Mesodermal cell (in vitro differentiated cells): Measurements from ENCODE around the gene CD58.
"Not testable (repeated sequence)": the region's sequence is repeated elsewhere in the genome, so short reads cannot be mapped to it uniquely, and the experiment has no call there.

Experiments
- H3K27ac ChIP-seq: 2 replicates; pipeline ENCODE4 v1.7.0; 2013; ENCODE audit warnings: mild to moderate bottlenecking, low read depth, low read length, moderate library complexity; ENCODE audit not compliant: severe bottlenecking
- H3K36me3 ChIP-seq: 2 replicates; pipeline ENCODE4 v1.7.1; 2013; ENCODE audit warnings: mild to moderate bottlenecking, low read length, moderate library complexity; ENCODE audit not compliant: control insufficient read depth, insufficient read depth
- H3K4me1 ChIP-seq: one replicate; pipeline ENCODE4 v1.7.1; 2013; ENCODE audit warnings: mild to moderate bottlenecking, low read length; ENCODE audit not compliant: insufficient read depth, control insufficient read depth, poor library complexity, severe bottlenecking
- H3K4me3 ChIP-seq: 2 replicates; pipeline ENCODE4 v1.7.0; 2013; ENCODE audit warnings: low read length, control low read depth, mild to moderate bottlenecking; ENCODE audit not compliant: insufficient read depth, poor library complexity, severe bottlenecking; ENCODE audit errors: extremely low read depth
- H3K9me3 ChIP-seq: 2 replicates; pipeline ENCODE4 v1.7.1; 2013; ENCODE audit warnings: mild to moderate bottlenecking, low read length, moderate library complexity; ENCODE audit not compliant: control insufficient read depth
- WGBS, 2 experiments: methylation state at CpG; one replicate each; pipeline ENCODE4 v1.1.5; 2013; ENCODE audit warnings: missing lambda C conversion rate in 2 of 2; ENCODE audit not compliant: insufficient coverage in 2 of 2; 5-methylcytosine and 5-hydroxymethylcytosine counted together

Gene CD58

GRCh38 chr1:116568662-116569380 lies 2.0 kb downstream of the CD58 start:
- no peak overlapping the region for H3K4me3 ChIP-seq
- no peak overlapping the region for H3K27ac ChIP-seq
- peaks cover 4% of the 10 kb centered on the region for H3K36me3 ChIP-seq
- 92 to 100% methylated on average over 2 of the region's 2 CpGs for WGBS, 2 experiments
- H3K9me3 ChIP-seq = peaks cover under 1% of the 10 kb centered on the region
- peaks cover 29% of the 10 kb centered on the region for H3K4me1 ChIP-seq

- no peak overlapping the region for H3K4me3 ChIP-seq
- H3K27ac ChIP-seq = no peak overlapping the region
- H3K9me3 ChIP-seq = peaks cover 8% of the 10 kb centered on the region
- H3K4me1 ChIP-seq = peaks cover 23% of the 10 kb centered on the region
- 91 to 95% methylated on average over 2 of the region's 4 CpGs for WGBS, 2 experiments
- H3K36me3 ChIP-seq = peaks cover 4% of the 10 kb centered on the region
These were observed 2.8 kb downstream of the CD58 start for GRCh38 chr1:116567790-116568661.

GRCh38 chr1:116565222-116565621 lies 5.6 kb downstream of the CD58 start:
- WGBS, 2 experiments = 67 to 100% methylated on average over 1 of the region's 1 CpG
- Histone ChIP-seq H3K4me1 (peaks cover 5% of the 10 kb centered on the region), H3K36me3 (peaks cover 4% of the 10 kb centered on the region), H3K4me3 (no peak overlapping the region), H3K27ac (no peak overlapping the region), H3K9me3 (peaks cover 11% of the 10 kb centered on the region)

- Histone ChIP-seq H3K27ac (no peak overlapping the region), H3K9me3 (peaks cover 11% of the 10 kb centered on the region), H3K36me3 (peaks cover 4% of the 10 kb centered on the region), H3K4me1 (no peaks in the 10 kb centered on the region), H3K4me3 (no peak overlapping the region)
- 88 to 90% methylated on average over 1 of the region's 1 CpG for WGBS, 2 experiments
These were observed 6.4 kb downstream of the CD58 start for GRCh38 chr1:116564426-116564825.

DNA sequence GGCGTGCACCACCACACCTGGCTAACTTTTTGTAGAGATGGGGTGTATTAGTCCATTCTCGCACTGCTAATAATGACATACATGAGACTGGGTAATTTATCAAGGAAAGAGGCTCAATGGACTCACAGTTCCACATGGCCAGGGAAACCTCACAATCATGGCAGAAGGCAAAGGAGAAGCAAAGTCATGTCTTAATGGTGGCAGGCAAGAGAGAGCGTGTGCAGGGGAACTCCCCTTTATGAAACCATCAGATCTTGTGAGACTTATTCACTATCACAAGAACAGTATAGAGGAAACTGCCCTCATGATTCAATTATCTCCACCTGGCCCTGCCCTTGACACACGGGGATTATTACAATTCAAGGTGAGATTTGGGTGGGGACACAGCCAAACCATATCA lies 8.4 kb downstream of the CD58 start:
- peaks cover 11% of the 10 kb centered on the region for H3K9me3 ChIP-seq
- not testable (repeated sequence) for H3K4me3 ChIP-seq, H3K27ac ChIP-seq, H3K4me1 ChIP-seq, H3K36me3 ChIP-seq
- WGBS, 2 experiments = 83 to 88% methylated on average over 1 to 4 of the region's 4 CpGs

DNA sequence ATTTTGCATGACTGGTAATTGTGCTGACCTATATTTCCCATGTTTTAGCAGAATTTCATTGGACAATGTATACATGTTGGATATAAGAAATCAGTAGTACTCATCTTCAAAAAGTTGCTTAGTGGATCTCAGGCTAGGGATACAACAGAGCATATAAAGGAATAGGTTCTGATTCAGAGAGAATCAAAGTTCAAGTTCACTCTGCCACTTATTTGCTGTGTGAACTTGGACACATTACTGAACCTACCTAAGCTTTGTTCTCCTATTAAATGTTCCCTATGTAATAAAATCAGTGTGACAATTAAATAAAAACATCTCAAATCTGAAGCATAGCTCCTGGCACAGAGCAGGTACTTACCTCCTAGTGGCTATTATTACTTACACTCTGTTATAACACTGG lies 9.3 kb downstream of the CD58 start:
- Histone ChIP-seq H3K9me3 (peaks cover 11% of the 10 kb centered on the region), H3K36me3 (peaks cover 4% of the 10 kb centered on the region), H3K27ac (no peak overlapping the region), H3K4me1 (no peaks in the 10 kb centered on the region), H3K4me3 (no peak overlapping the region)

GRCh38 chr1:116560704-116561490 lies 9.9 kb downstream of the CD58 start:
- peaks cover 11% of the 10 kb centered on the region for H3K9me3 ChIP-seq
- no peaks in the 10 kb centered on the region for H3K4me1 ChIP-seq
- H3K4me3 ChIP-seq = no peak overlapping the region
- WGBS, 2 experiments = 95 to 100% methylated on average over 2 of the region's 4 CpGs
- peaks cover 4% of the 10 kb centered on the region for H3K36me3 ChIP-seq
- no peak overlapping the region for H3K27ac ChIP-seq

GRCh38 chr1:116559304-116559761 lies 11.5 kb downstream of the CD58 start:
- H3K27ac ChIP-seq = no peak overlapping the region
- no peaks in the 10 kb centered on the region for H3K36me3 ChIP-seq
- H3K4me1 ChIP-seq = no peaks in the 10 kb centered on the region
- 93 to 98% methylated on average over 4 to 5 of the region's 8 CpGs for WGBS, 2 experiments
- H3K9me3 ChIP-seq = peaks cover 11% of the 10 kb centered on the region
- no peak overlapping the region for H3K4me3 ChIP-seq

DNA sequence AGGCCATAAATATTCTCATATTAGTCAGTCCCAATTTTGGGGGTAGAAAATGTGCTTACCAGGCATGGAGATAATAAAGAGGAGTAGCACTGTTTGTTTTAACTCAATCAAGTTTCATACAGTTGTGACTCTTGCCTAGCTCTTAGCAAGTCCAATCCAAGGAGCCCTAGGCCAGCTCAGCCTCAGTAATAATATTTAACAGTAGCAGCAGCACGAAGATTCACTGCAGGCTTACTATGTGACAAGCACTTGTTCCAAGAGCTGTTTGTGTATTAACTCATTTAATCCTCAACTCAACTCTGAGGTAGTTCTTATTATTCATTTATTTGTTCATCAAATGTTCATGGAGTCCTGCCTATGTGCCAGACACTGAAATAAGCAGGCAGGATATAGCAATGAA lies 12.3 kb downstream of the CD58 start:
- Histone ChIP-seq H3K27ac (no peak overlapping the region), H3K4me1 (no peaks in the 10 kb centered on the region), H3K4me3 (no peak overlapping the region), H3K9me3 (peaks cover 8% of the 10 kb centered on the region), H3K36me3 (no peaks in the 10 kb centered on the region)
- 100% methylated on average over 1 of the region's 1 CpG; no CpG with 5 or more reads in 1 of the 2 experiments for WGBS, 2 experiments

DNA sequence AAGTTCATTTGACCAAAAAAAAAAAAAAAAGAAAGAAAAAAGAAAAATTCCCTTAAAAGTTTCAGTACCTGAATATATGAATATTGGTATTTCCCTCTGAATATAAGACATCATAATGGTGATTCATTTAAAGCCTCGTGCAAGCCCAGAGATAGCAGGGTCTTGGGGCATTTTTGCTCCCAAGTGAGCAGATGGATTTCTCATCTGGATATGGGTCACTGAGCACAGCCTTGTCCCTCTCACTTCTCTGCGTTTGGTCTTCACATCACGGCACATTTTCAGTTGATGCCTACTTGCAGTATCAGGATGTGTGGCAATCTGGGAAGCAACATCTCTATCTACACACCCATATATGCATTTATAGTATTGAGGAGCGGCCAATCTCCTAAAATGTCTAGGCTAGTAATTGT lies 12.7 kb downstream of the CD58 start:
- H3K9me3 ChIP-seq = peaks cover 4% of the 10 kb centered on the region
- H3K36me3 ChIP-seq = no peaks in the 10 kb centered on the region
- no peak overlapping the region for H3K27ac ChIP-seq
- no peaks in the 10 kb centered on the region for H3K4me1 ChIP-seq
- 100% methylated on average over 1 of the region's 4 CpGs; no CpG with 5 or more reads in 1 of the 2 experiments for WGBS, 2 experiments
- no peak overlapping the region for H3K4me3 ChIP-seq
